Stimulated activated naive B cell treated with anti-CD40 and anti-IgM and Interleukin-4, amounts not matched to agents 10 μg/mL and 1 μg/mL and 100 μg/mL, for 72 hours (primary cell): ENCODE measurements around the gene SHROOM3.

Source experiments
- ATAC-seq, 2 donors: fragments of 150-1000 bp; cut with Tn5 transposase; replicated peaks; 2 replicates each; pipeline ENCODE4 v1.10.0; 2021; ENCODE audit warnings: moderate library complexity in 1 of 2
- DNase-seq: peaks from one replicate; pipeline ENCODE4 v3.0.0; 2021
- H3K27ac Mint-ChIP-seq: one replicate; pipeline ENCODE4 v1.8.0; 2022; ENCODE audit warnings: mild to moderate bottlenecking, mixed read lengths
- H3K27me3 Mint-ChIP-seq, 2 donors: one replicate each; pipeline ENCODE4 v1.8.0; 2022; ENCODE audit warnings: mixed read lengths in 2 of 2
- H3K36me3 Mint-ChIP-seq, 2 donors: one replicate each; pipeline ENCODE4 v1.8.0; 2022; ENCODE audit warnings: mixed read lengths in 2 of 2, mild to moderate bottlenecking in 1 of 2
- H3K4me1 Mint-ChIP-seq, 2 donors: one replicate each; pipeline ENCODE4 v1.8.0; 2022; ENCODE audit warnings: mixed read lengths in 2 of 2, mild to moderate bottlenecking in 1 of 2
- H3K4me3 Mint-ChIP-seq, 2 donors: one replicate each; pipeline ENCODE4 v1.8.0; 2022; ENCODE audit warnings: mild to moderate bottlenecking in 2 of 2, mixed read lengths in 2 of 2, moderate library complexity in 1 of 2
- H3K9me3 Mint-ChIP-seq, 2 donors: one replicate each; pipeline ENCODE4 v1.8.0; 2022; ENCODE audit warnings: mixed read lengths in 2 of 2, mild to moderate bottlenecking in 1 of 2

Gene SHROOM3

DNA sequence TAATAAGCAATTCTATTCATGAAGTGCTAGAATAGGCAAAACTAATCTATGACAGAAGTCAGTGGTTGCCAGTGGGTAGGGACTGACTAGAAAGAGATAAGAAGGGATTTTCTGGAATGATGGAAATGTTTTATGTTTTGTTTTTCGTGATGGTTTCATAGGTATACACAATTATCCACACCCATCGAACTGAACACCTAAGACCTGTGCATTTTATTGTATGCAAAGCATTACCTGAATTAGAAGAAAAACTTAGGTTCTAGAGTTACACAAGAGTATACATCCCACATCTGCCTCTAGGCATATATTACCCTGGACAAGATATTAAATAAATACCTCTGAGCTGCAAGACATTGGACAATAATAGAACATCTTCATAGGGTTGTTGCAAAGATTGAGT lies 257.7 kb downstream of the SHROOM3 start:
- H3K4me1 Mint-ChIP-seq = peaks cover 9 to 23% of the 10 kb centered on the region in 2 donors
- no peak overlapping the region for H3K27ac Mint-ChIP-seq
- no peak for DNase-seq
- ATAC-seq = no peak
- no peaks in the 10 kb centered on the region for H3K9me3 Mint-ChIP-seq
- no peak overlapping the region for H3K4me3 Mint-ChIP-seq
- H3K27me3 Mint-ChIP-seq = peaks cover 51 to 57% of the 10 kb centered on the region in 2 donors
- H3K36me3 Mint-ChIP-seq = peaks cover 0 to 2% of the 10 kb centered on the region in 2 donors

DNA sequence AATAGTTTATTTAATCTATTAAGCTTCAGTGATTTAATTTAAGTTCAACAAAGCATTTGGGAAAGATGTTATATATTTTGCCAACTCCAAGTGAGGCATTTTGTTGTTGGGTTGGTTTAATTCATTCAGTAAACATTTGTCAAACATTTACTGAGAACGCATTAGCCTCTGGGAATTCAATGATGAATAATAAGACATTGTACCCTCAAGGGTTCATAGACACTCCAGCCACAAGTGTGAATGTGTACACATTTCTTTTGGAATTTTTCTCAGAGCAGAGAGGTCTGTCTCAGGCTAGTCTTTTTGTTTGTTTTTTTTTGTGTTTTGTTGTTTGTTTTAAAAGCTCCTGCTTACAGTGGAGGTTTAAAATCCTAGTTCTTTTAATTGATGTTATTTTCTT lies 259.0 kb downstream of the SHROOM3 start:
- H3K36me3 Mint-ChIP-seq = peaks cover 0 to 2% of the 10 kb centered on the region in 2 donors

GRCh38 chr4:76696109-76696508 lies 261.1 kb downstream of the SHROOM3 start:
- H3K27ac Mint-ChIP-seq = no peak overlapping the region
- DNase-seq (no peak), ATAC-seq (no peak)
- peaks cover 0 to 5% of the 10 kb centered on the region in 2 donors for H3K4me1 Mint-ChIP-seq
- H3K4me3 Mint-ChIP-seq = no peak overlapping the region
- peaks cover 36 to 40% of the 10 kb centered on the region in 2 donors for H3K27me3 Mint-ChIP-seq
- no peaks in the 10 kb centered on the region for H3K9me3 Mint-ChIP-seq
- no peaks in the 10 kb centered on the region for H3K36me3 Mint-ChIP-seq

More for the DNA sequence above, 259.0 kb downstream of the SHROOM3 start:
- ATAC-seq (no peak), DNase-seq (no peak)
- Mint-ChIP-seq H3K4me3 (no peak overlapping the region), H3K27ac (no peak overlapping the region), H3K27me3 (peaks cover 45 to 51% of the 10 kb centered on the region in 2 donors), H3K9me3 (no peaks in the 10 kb centered on the region), H3K4me1 (peaks cover 5 to 17% of the 10 kb centered on the region in 2 donors)

GRCh38 chr4:76697129-76697803 lies 262.2 kb downstream of the SHROOM3 start:
- no peaks in the 10 kb centered on the region for H3K36me3 Mint-ChIP-seq
- ATAC-seq = no peak
- H3K9me3 Mint-ChIP-seq = no peaks in the 10 kb centered on the region
- peaks cover 25 to 31% of the 10 kb centered on the region in 2 donors for H3K27me3 Mint-ChIP-seq
- H3K4me3 Mint-ChIP-seq = no peak overlapping the region
- no peak for DNase-seq
- H3K27ac Mint-ChIP-seq = no peak overlapping the region
- no peaks in the 10 kb centered on the region for H3K4me1 Mint-ChIP-seq

DNA sequence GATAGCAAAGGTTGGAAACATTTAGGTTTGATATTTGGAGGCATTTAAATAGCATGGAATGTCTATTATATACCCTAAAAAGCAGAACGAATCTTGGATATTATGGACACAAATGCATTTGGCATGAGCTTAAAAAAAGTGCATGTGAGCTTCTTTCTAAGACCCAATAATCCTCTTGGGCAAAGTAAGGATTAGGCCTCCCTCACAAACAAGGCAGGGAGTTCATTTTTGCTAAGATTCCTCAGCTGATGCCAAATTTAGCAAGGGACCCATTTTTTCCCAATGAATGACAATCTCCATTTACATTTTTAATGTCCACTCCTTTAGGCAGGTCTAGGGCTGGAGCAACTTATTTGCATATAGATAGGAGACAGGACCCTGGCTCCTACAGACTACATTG lies 263.1 kb downstream of the SHROOM3 start:
- Mint-ChIP-seq H3K4me3 (no peak overlapping the region), H3K36me3 (no peaks in the 10 kb centered on the region), H3K4me1 (no peaks in the 10 kb centered on the region), H3K27me3 (peaks cover 17 to 24% of the 10 kb centered on the region in 2 donors), H3K27ac (no peak overlapping the region), H3K9me3 (no peaks in the 10 kb centered on the region)
- ATAC-seq (no peak), DNase-seq (no peak)

- DNase-seq (no peak), ATAC-seq (no peak)
- H3K36me3 Mint-ChIP-seq = no peaks in the 10 kb centered on the region
- H3K4me3 Mint-ChIP-seq = no peak overlapping the region
- H3K4me1 Mint-ChIP-seq = no peaks in the 10 kb centered on the region
- H3K27ac Mint-ChIP-seq = no peak overlapping the region
- peaks cover 11 to 24% of the 10 kb centered on the region in 2 donors for H3K27me3 Mint-ChIP-seq
- no peaks in the 10 kb centered on the region for H3K9me3 Mint-ChIP-seq
Measured at GRCh38 chr4:76699751-76700310, 264.8 kb downstream of the SHROOM3 start.

DNA sequence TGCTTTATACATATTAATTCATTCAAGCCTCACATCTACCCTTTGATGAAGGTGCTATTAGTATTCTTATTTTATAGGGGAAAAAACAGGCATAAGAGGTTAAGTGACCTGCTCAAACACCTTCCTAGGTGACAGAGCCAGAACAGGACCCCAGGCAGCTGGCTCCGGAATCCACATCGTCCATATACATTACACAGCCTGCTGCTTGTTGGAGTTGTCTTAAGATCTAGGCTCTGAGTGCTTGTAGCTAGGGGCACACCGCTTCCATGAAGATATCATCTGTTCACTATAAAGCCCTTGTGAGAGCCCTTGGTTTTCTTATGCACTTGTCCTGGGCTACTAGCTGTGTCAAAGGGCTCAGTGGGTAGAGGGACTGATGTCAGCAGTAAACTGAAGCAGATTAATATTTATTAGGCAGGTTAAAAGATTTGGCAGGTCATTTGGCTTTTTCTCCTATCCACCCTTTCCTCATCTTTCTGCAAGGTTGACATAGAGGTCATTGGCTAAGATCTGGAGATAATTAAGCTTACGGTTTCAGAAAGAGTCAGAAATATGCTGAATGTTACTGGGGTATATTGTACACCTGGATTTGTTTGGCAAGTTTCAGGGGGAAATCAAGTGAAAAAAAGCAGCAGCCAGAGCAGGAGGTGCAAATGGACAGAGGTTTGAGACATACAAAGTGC lies 267.6 kb downstream of the SHROOM3 start:
- no peak for DNase-seq
- Mint-ChIP-seq H3K36me3 (no peaks in the 10 kb centered on the region), H3K27me3 (peaks cover 6 to 12% of the 10 kb centered on the region in 2 donors), H3K9me3 (no peaks in the 10 kb centered on the region), H3K4me1 (no peaks in the 10 kb centered on the region), H3K4me3 (no peak overlapping the region), H3K27ac (no peak overlapping the region)
- ATAC-seq = no peak

- H3K27ac Mint-ChIP-seq = no peak overlapping the region
- ATAC-seq (no peak), DNase-seq (no peak)
- H3K27me3 Mint-ChIP-seq = peaks cover 6 to 10% of the 10 kb centered on the region in 2 donors
- no peaks in the 10 kb centered on the region for H3K4me1 Mint-ChIP-seq
- no peaks in the 10 kb centered on the region for H3K9me3 Mint-ChIP-seq
- H3K36me3 Mint-ChIP-seq = no peaks in the 10 kb centered on the region
- H3K4me3 Mint-ChIP-seq = no peak overlapping the region
Measured at GRCh38 chr4:76703123-76703490, 268.1 kb downstream of the SHROOM3 start.

- H3K36me3 Mint-ChIP-seq = no peaks in the 10 kb centered on the region
Measured at GRCh38 chr4:76703676-76704075, 268.6 kb downstream of the SHROOM3 start.

DNA sequence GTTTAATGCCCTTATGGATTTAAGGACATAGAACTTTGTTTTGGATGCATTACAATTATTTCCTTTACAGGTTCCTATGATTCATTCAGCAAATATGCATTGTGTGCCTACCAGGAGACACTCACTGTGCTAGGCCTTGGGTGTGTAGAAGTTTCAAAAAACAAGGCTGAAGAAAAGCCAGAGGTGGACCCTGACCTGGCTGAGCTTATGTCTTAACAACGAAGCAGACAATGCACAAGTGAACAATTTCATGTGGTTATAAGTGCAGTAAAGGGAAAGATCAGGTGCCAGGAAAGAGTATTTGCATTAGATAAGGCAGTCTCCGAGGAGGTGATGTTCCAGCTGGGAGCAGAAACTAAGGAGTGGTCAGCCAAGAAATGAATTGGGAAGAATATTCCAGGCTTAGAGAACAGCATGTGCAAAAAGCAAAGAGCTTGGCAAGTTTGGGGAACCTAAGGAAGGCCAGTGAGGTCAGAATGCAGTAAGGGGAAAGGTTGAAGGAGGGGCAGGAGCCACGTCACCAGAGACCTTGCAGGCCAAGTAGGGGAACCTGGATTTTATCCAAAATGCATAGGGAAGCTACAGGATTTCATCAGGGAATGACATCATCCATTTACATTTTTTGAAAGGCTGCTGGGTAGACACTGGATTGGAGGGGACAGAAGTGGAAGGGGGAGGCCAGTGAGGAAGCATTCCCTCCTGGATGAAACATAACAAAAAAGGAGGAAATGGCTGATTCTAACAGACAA lies 269.3 kb downstream of the SHROOM3 start:
- H3K36me3 Mint-ChIP-seq = no peaks in the 10 kb centered on the region
- no peak for DNase-seq
- H3K9me3 Mint-ChIP-seq = no peaks in the 10 kb centered on the region
- H3K4me1 Mint-ChIP-seq = no peaks in the 10 kb centered on the region
- peaks cover 0 to 4% of the 10 kb centered on the region in 2 donors for H3K27me3 Mint-ChIP-seq
- no peak overlapping the region for H3K4me3 Mint-ChIP-seq
- H3K27ac Mint-ChIP-seq = no peak overlapping the region
- ATAC-seq = no peak

More at GRCh38 chr4:76703676-76704075, 268.6 kb downstream of the SHROOM3 start:
- no peak overlapping the region for H3K27ac Mint-ChIP-seq
- ATAC-seq (no peak), DNase-seq (no peak)
- H3K27me3 Mint-ChIP-seq = peaks cover 5 to 9% of the 10 kb centered on the region in 2 donors
- H3K9me3 Mint-ChIP-seq = no peaks in the 10 kb centered on the region
- H3K4me1 Mint-ChIP-seq = no peaks in the 10 kb centered on the region
- H3K4me3 Mint-ChIP-seq = no peak overlapping the region

DNA sequence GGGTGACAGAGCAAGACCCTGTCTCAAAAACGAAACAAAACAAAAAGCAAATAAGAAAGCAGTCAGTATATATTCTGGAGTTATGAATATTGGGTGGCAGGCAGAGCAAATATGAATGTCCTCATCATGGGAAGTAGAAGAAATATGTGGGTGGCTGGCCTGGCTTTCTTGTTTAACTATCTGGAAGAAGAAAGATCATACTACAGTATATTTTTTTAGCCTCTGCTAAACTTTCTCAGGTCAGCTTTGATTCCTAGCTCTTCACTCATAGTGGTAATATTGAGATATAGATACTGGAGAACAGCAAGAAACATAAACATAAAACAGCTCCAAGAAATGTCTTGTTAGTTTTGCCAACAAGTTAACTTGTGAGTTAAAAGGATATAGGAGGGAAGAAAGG lies 270.4 kb downstream of the SHROOM3 start:
- H3K27ac Mint-ChIP-seq = no peak overlapping the region
- DNase-seq (no peak), ATAC-seq (no peak)
- H3K4me1 Mint-ChIP-seq = no peaks in the 10 kb centered on the region
- no peaks in the 10 kb centered on the region for H3K36me3 Mint-ChIP-seq
- H3K4me3 Mint-ChIP-seq = no peak overlapping the region
- H3K27me3 Mint-ChIP-seq = peaks cover 0 to 4% of the 10 kb centered on the region in 2 donors
- H3K9me3 Mint-ChIP-seq = no peaks in the 10 kb centered on the region

- Mint-ChIP-seq H3K9me3 (no peaks in the 10 kb centered on the region), H3K4me3 (no peak overlapping the region), H3K27me3 (peaks cover 0 to 4% of the 10 kb centered on the region in 2 donors), H3K27ac (no peak overlapping the region), H3K4me1 (no peaks in the 10 kb centered on the region), H3K36me3 (no peaks in the 10 kb centered on the region)
- no peak for DNase-seq
- no peak for ATAC-seq
Measured at GRCh38 chr4:76706581-76706980, 271.6 kb downstream of the SHROOM3 start.

GRCh38 chr4:76708971-76709771 lies 274.1 kb downstream of the SHROOM3 start:
- Mint-ChIP-seq H3K27ac (no peak overlapping the region), H3K4me1 (no peaks in the 10 kb centered on the region), H3K4me3 (no peak overlapping the region), H3K27me3 (peaks cover 0 to 4% of the 10 kb centered on the region in 2 donors), H3K36me3 (no peaks in the 10 kb centered on the region), H3K9me3 (no peaks in the 10 kb centered on the region)
- no peak for ATAC-seq
- DNase-seq = no peak

GRCh38 chr4:76709772-76710090 lies 274.7 kb downstream of the SHROOM3 start:
- Mint-ChIP-seq H3K4me1 (no peaks in the 10 kb centered on the region), H3K27ac (no peak overlapping the region), H3K9me3 (no peaks in the 10 kb centered on the region), H3K4me3 (no peak overlapping the region), H3K27me3 (no peaks in the 10 kb centered on the region), H3K36me3 (no peaks in the 10 kb centered on the region)
- DNase-seq (no peak), ATAC-seq (no peak)
